ENCODE data around the gene UVRAG. TPM values are rescaled to one million over a fixed set of nuclear protein-coding genes. Genes with fewer than 3 reads are reported as not detected.

The UVRAG gene
- total and polyA plus RNA-seq, 2 of the 13 experiments (the other 11 are each of a cell fraction or from before 2014, with no cell fraction given), result 9.7 to 17.3 TPM

- TF ChIP-seq ZNF263 (CRISPR knock-in tag; IDR thresholded peaks at IDR 0.05) (0 out of 2 replicates have a peak, but pooled peaks have one; percentile 11), ATM (IDR thresholded peaks at IDR 0.05; ENCODE audit: borderline replicate concordance) (no peak), CTCF (CRISPR knock-in tag; IDR thresholded peaks at IDR 0.05) (no peak; the same call in 1 of the 2 replicates), YEATS4 (CRISPR knock-in tag; IDR thresholded peaks at IDR 0.05; ENCODE audit: borderline replicate concordance) (no peak), KDM1A (CRISPR knock-in tag; IDR thresholded peaks at IDR 0.05) (no peak), ZNF431 (CRISPR knock-in tag; IDR thresholded peaks at IDR 0.05; ENCODE audit: borderline replicate concordance, low read depth) (no peak), ARHGAP35 (CRISPR knock-in tag; IDR thresholded peaks at IDR 0.05; ENCODE audit: borderline replicate concordance) (no peak), ZBTB44 (CRISPR knock-in tag; IDR thresholded peaks at IDR 0.05) (no peak), REXO4 (CRISPR knock-in tag; IDR thresholded peaks at IDR 0.05; ENCODE audit: borderline replicate concordance) (no peak), ZNF790 (CRISPR knock-in tag; IDR thresholded peaks at IDR 0.05; ENCODE audit: borderline replicate concordance) (no peak), KDM5A (IDR thresholded peaks at IDR 0.05; ENCODE audit: borderline replicate concordance, low read length) (0 out of 2 replicates have a peak, but pooled peaks have one; percentile 9), ZBTB1 (CRISPR knock-in tag; IDR thresholded peaks at IDR 0.05; ENCODE audit: borderline replicate concordance) (no peak), TEAD3 (CRISPR knock-in tag; optimal IDR thresholded peaks at IDR 0.05; ENCODE audit: borderline replicate concordance) (no peak), EHMT2 (IDR thresholded peaks at IDR 0.05; ENCODE audit: borderline replicate concordance, low read depth, low read length) (no peak), ZNF740 (CRISPR knock-in tag; IDR thresholded peaks at IDR 0.05) (no peak), GTF2F1 (IDR thresholded peaks at IDR 0.05; ENCODE audit: low read length) (0 out of 2 replicates have a peak, but pooled peaks have one; percentile 6), NR0B2 (CRISPR knock-in tag; IDR thresholded peaks at IDR 0.05) (no peak; the same call in 1 of the 2 replicates), CBX2 (IDR thresholded peaks at IDR 0.05; ENCODE audit: low read depth, low read length) (no peak), CBX2 (CRISPR knock-in tag; IDR thresholded peaks at IDR 0.05; ENCODE audit: low read depth) (no peak), ZNF530 (CRISPR knock-in tag; IDR thresholded peaks at IDR 0.05; ENCODE audit: low read depth) (no peak)
- TF ChIP-seq, protein P1, sequence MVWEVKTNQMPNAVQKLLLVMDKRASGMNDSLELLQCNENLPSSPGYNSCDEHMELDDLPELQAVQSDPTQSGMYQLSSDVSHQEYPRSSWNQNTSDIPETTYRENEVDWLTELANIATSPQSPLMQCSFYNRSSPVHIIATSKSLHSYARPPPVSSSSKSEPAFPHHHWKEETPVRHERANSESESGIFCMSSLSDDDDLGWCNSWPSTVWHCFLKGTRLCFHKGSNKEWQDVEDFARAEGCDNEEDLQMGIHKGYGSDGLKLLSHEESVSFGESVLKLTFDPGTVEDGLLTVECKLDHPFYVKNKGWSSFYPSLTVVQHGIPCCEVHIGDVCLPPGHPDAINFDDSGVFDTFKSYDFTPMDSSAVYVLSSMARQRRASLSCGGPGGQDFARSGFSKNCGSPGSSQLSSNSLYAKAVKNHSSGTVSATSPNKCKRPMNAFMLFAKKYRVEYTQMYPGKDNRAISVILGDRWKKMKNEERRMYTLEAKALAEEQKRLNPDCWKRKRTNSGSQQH (CRISPR knock-in tag; IDR thresholded peaks at IDR 0.05; ENCODE audit: low read depth), result no peak
- TF ChIP-seq, protein P2, sequence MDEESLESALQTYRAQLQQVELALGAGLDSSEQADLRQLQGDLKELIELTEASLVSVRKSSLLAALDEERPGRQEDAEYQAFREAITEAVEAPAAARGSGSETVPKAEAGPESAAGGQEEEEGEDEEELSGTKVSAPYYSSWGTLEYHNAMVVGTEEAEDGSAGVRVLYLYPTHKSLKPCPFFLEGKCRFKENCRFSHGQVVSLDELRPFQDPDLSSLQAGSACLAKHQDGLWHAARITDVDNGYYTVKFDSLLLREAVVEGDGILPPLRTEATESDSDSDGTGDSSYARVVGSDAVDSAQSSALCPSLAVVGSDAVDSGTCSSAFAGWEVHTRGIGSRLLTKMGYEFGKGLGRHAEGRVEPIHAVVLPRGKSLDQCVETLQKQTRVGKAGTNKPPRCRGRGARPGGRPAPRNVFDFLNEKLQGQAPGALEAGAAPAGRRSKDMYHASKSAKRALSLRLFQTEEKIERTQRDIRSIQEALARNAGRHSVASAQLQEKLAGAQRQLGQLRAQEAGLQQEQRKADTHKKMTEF (CRISPR knock-in tag; IDR thresholded peaks at IDR 0.05), result no peak
These were observed 547 bp downstream of the UVRAG start (continued) for GRCh38 chr11:75815345-75816168.

All from HepG2 (cell line).